ENCODE data around the gene ARF4.
"Not testable (repeated sequence)": the region's sequence is repeated elsewhere in the genome, so short reads cannot be mapped to it uniquely, and the experiment has no call there.

The ARF4 gene

GRCh38 chr3:57597127-57597923 is at the start of gene ARF4:
Gene ARF4 (minus strand): TSS chr3:57597344. CDS start chr3:57597140, 204 bp downstream.
- peak; percentile 93 for DNase-seq

DNA sequence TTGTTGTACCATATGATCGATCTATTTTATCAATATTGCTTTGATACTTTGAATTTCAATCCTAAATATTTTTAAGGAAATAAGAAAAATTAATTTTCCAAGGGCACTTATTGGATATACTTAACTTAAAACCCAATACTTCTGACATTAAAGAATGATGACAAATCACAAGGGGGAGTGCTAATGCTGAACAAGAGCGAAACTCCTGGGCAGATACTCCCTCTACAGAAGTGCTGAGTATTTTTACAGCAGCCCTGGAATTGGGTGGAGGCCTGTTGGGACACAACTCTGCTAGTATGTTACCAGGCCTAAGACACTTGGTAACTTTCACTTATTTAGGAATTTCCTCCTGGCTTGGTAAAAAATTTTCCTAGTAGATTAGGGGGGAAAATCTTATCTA is 49.6 kb upstream of the ARF4 start:
- DNase-seq, result no peak

- no peak for DNase-seq
These were observed 47.6 kb upstream of the ARF4 start for GRCh38 chr3:57644740-57645139.

DNA sequence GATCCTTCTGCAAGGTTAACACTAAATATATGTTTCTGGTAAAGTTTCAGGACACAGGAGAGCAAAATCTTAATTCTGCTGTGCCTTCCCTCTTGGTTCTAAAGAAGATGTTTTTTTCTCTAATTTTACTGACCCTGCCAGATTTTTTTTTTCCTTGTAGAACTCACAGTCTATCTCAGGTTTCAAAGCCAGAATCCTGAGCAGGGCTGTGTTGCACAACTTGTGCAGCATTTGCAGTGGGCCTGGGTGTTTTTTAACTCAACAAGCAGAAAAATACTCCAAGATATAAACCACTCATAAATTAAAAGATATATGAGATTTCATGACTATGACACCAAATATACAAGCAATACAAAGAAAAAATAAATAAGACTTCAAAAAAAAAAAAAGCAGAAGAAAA is 40.2 kb upstream of the ARF4 start:
- DNase-seq, result no peak

GRCh38 chr3:57634259-57634658 is 37.1 kb upstream of the ARF4 start:
- not testable (repeated sequence) for DNase-seq

- DNase-seq, result no peak
These were observed 30.8 kb upstream of the ARF4 start for GRCh38 chr3:57627976-57628375.

DNA sequence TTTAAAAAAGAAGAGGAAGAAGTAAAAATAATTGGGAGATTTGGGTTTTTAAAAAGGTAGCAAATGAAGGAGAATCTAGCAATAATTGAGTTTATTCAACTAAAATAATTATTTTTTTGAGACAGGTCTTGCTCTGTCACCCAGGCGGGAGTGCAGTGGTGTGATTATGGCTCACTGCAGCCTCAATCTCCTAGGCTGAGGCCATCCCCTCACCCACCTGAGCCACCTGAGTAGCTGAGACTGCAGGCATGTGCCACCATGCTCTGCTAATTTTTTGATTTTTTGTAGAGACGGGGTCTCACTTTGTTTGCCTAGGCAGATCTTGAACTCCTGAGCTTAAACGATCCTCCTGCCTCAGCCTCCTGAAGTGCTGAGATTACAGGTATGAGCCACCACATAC is 27.7 kb upstream of the ARF4 start:
- DNase-seq, result no peak

GRCh38 chr3:57622362-57622761 is 25.2 kb upstream of the ARF4 start:
- no peak for DNase-seq

DNA sequence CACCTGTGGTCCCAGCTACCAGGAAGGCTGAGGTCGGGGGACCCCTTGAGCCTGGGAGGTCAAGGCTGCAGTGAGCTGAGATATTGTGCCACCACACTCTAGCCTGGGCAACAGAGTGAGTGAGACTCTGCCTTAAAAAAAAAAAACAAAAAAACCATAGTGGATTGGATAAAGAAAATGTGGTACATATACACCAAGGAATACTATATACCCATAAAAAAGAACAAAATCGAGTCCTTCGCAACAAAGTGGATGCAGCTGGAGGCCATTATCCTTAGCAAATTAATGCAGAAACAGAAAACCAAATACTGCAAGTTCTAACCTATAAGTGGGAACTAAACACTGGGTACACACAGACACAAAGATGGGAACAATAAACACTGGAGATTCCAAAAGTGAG is 20.6 kb upstream of the ARF4 start:
- no peak for DNase-seq

- DNase-seq, result no peak
These were observed 19.1 kb upstream of the ARF4 start for GRCh38 chr3:57616233-57616632.

DNA sequence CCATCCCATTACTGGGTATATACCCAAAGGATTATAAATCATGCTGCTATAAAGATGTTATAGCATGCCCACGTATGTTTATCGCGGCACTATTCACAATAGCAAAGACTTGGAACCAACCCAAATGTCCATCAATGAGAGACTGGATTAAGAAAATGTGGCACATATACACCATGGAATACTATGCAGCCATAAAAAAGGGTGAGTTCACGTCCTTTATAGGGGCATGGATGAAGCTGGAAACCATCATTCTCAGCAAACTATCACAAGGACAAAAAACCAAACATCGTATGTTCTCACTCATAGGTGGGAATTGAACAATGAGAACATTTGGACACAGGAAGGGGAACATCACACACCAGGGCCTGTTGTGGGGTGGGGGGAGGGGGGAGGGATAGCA is 14.7 kb upstream of the ARF4 start:
- not testable (repeated sequence) for DNase-seq

GRCh38 chr3:57605683-57606082 is 8.5 kb upstream of the ARF4 start:
- no peak for DNase-seq

- no peak for DNase-seq
These were observed 7.8 kb upstream of the ARF4 start for GRCh38 chr3:57604971-57605370.

DNA sequence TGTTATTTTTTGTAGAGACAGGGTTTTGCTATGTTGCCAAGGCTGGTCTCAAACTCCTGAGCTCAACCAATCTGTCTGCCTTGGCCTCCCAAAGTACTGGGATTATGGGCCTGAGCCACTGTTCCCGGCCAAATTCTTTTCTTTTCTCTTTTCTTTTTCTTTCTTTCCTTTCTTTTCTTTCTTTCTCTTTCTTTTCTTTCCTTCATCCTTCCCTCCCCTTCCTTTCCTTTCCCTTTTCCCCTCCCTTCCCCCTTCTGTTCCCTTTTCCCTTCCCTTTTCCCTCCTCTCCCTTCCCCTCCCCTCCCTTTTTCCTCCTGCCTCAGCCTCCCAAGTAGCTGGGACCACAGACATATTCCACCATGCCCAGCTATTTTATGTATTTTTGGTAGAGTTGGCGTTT is 3.1 kb upstream of the ARF4 start:
- no peak for DNase-seq

DNA sequence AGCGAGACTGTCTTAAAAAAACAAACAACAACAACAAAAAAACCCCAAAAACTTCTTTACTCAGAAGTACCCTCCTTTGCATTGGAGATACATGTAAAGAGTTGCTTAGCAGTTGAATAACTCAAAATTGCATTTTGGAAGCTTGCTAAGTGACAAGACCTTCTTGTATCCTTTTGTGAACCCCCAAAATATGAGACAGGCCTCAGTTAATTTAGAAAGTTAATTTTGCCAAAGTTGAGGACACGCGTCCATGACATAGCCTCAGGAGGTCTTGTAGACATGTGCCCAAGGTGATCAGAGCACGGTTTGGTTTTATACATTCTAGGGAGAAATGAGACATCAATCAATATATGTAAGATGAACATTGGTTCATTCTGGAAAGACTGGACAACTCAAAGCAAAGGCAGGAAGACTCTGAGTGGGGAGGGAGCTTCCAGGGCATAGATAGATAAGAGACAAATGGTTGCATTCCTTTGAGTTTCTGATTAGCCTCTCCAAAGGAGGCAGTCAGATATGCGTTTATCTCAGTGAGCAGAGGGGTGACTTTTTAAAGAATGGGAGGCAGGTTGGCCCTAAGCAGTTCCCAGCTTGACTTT is 1.7 kb upstream of the ARF4 start:
- no peak for DNase-seq

DNA sequence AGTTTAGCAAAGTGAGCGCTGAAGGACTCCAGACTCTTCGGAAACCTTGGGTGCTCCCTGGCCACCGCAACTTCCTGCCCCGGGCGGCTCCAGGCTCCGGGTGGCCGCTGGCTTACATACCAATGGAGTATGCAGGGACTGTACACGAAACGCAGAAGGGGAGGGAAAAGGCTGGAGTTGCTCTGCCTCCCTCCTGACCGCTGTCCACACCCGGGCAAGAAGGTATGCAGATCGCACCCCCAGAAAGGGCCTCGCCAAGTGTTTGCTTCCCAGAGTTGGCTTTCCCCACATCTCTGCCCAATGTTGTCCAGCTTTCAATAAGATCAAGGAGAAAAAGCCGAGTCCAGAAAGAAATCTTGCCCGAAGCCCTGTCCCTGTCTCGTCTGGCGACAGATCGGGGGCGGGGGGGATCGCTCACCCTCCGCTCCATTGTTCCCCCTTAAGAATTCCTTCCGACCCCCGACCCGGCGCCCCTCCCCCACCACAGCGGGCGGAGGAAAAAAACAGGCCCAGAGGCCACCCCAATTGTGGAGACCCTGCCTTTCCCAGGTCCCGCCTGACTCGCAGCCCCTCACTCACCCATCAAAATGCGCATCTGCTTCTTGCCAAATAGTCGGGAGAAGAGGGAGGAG is 533 bp downstream of the ARF4 start:
- DNase-seq, result peak; percentile 38

DNA sequence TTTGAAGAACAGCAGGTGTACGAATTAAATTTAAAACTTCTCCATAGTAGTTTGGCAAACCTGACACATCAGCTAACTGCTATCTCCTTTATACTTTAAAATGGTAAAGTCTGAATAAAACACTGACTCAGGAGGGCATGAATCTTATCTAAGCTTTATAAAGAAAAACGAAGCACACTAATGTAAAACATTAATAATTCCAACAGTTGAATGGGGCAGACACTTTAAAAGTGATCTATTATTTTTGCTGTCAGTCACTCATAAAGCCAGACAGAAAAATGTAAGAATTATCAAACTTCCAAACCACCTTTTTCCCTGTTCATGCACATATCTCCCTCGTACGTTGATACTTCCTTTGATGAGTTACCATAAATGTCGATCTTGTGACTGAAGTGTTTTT is 2.6 kb downstream of the ARF4 start:
- DNase-seq, result no peak

DNA sequence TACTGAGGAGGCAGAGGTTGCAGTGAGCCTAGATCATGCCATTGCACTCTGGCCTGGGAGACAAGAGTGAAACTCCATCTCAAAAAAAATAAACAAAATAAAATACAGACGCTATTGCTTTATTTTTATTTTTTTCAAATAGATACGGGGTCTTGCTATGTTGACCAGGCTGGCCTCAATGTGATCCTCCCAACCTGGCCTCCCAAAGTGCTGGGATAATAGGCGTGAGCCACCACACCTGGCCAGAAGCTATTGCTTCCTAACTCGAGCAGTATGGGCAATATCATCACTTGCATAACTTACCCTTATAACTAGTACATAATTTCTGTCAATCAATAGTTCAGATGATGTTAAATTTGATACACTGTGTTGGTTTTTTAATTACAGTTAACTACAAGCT is 3.0 kb downstream of the ARF4 start:
- DNase-seq, result no peak

DNA sequence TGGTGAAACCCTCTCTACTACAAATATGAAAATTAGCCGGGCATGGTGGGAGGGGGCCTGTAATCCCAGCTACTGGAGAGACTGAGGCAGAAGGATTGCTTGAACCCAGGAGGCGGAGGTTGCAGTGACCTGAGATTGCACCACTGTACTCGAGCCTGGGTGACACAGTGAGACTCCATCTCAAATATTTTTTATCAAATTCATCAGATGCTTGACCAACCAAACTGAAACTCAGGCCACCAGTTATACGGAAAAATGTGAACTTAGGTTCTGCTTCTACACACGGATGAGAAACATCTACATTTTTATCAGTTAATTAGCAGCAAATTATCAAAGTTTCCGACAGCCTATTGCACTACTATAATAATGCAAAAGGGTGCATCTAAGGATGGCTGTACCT is 4.8 kb downstream of the ARF4 start:
- no peak for DNase-seq

DNA sequence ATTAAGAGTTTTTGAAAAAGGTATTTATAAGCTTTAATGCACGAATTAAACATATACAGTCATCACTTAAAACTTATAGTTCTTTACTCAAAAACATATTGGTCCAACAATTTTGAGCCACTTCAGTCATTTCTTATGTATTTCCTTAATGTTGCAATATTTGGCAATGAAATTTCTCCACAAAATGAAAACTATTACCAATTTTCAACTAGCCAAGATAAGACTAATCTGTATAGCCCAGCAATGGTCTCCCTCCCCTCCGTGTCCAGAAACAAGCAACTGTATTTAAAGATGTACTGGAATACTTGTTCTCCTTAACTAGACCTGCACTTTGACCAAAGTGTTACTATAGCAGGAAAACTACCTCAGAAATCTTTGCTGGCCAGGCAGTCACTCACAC is 9.2 kb downstream of the ARF4 start:
- no peak for DNase-seq

- DNase-seq, result no peak
These were observed 10.4 kb downstream of the ARF4 start for GRCh38 chr3:57586778-57587177.

DNA sequence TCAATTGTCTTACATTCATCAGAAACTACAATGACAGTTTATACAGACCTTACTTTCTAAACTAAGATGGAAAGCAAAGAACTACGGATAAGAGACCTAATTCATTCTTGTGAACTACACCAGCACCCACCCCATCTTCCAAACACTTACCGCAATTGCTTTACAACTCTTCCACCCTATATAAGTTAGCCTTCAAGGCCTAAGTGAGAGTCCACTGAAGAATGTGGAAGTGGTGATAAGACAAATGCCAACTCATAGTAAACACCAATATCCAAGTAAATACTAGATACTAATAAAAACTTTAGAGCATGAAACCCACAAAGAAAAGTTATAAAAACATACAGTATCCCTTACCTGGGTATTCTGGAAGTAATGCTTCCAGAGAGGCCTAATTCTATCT is 13.6 kb downstream of the ARF4 start:
- no peak for DNase-seq

DNA sequence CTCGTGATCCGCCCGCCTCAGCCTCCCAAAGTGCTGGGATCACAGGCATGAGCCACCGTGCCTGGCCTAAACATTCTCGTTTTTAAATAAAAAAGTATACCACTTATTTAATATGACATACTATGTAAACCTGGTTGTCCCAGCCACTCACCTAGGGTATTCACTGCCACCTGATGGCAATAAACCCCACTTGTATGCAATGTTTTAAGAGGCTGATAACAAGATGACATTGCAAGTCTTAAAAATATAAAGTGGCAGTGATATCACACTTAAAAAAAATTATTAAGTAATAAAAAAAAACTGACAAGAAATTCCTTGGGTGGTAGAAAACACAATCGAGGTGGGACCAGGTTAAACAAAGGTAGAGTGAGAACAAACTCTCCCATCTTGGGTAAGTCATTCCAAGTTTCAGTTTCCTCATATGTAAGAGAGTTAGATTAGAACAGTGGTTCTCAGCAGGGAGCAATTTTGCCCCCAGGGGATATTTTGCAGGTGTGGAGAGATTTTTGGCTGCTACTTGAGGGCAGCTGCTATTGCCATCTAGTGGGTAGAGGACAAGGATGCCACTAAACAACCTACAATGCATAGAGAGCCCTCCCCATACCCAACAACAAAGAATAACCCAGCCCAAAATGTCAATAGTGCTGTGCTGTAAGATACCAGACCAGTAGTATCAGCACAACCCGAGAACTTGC is 14.5 kb downstream of the ARF4 start:
- no peak for DNase-seq

DNA sequence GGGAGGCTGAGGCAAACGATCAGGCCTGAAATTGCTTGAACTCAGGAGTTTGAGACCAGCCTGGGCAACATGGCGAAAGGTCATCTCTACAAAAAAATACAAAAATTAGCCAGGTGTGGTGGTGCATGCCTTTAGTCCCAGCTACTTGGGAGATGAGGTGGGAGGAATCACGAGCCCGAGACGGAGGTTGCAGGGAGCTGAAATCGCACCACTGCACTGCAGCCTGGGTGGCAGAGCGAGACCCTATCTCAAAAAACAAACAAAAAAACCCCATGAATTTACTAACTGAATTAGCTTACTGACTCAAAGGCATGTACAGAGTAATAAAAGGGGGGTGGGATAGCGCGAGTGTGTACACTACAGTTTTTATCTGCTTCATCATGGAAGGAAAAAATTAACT is 19.3 kb downstream of the ARF4 start:
- no peak for DNase-seq
